Measurements from ENCODE around the gene CLIP3. TPM values are rescaled to one million over a fixed set of nuclear protein-coding genes. Genes with fewer than 3 reads are reported as not detected.

The CLIP3 gene
- total and polyA plus RNA-seq, 4 donors: 0.59 to 1.5 (median 0.80) TPM

GRCh38 chr19:36003284-36003683 is 29.4 kb downstream of the CLIP3 start:
- no peak for DNase-seq (ENCODE audit: low spot score)
- Histone ChIP-seq H3K4me1 (ENCODE audit: control insufficient read depth in 4 of 4, insufficient read depth in 4 of 4, low read length in 3 of 4) (peaks cover 9 to 35% (median 17%) of the 10 kb centered on the region in 4 donors), H3K27ac (ENCODE audit: low read depth in 1 of 2, low read length in 2 of 2) (no peak overlapping the region), H3K27me3 (ENCODE audit: control insufficient read depth in 4 of 4, insufficient read depth in 4 of 4, low read length in 3 of 4) (no peaks in the 10 kb centered on the region), H3K36me3 (ENCODE audit: control insufficient read depth in 4 of 4, insufficient read depth in 3 of 4, low read depth in 1 of 4, low read length in 3 of 4) (peaks cover 1 to 6% (median 3%) of the 10 kb centered on the region in 4 donors), H3K9ac (ENCODE audit: low read depth in 1 of 2, low read length in 2 of 2) (no peak overlapping the region), H3K4me3 (ENCODE audit: low read depth in 1 of 3, low read length in 3 of 3) (no peak overlapping the region), H3K9me3 (ENCODE audit: control insufficient read depth in 4 of 4, low read length in 3 of 4) (no peaks in the 10 kb centered on the region)
- no peak for TF ChIP-seq JUND (IDR thresholded peaks at IDR 0.05)
- no peak for TF ChIP-seq HNF4G (IDR thresholded peaks at IDR 0.05)
- no peak for TF ChIP-seq YY1 (IDR thresholded peaks at IDR 0.05)
- TF ChIP-seq FOXA1 (IDR thresholded peaks at IDR 0.05): no peak
- no peak for TF ChIP-seq CTCF (IDR thresholded peaks at IDR 0.05; ENCODE audit: low read depth, low read length, missing input control)
- TF ChIP-seq SP1 (IDR thresholded peaks at IDR 0.05): no peak
- no peak for TF ChIP-seq RAD21 (IDR thresholded peaks at IDR 0.05)
- no peak for TF ChIP-seq EGR1 (IDR thresholded peaks at IDR 0.05; ENCODE audit: low read depth in 2 of 2)
- no peak for TF ChIP-seq ZBTB33 (IDR thresholded peaks at IDR 0.05)
- TF ChIP-seq TAF1 (conservative IDR thresholded peaks at IDR 0.05): no peak
- TF ChIP-seq MAX (IDR thresholded peaks at IDR 0.05): no peak
- no peak for TF ChIP-seq RXRA (IDR thresholded peaks at IDR 0.05)
- no peak for TF ChIP-seq FOXA2 (IDR thresholded peaks at IDR 0.05)
- no peak for TF ChIP-seq HNF4A (conservative IDR thresholded peaks at IDR 0.05)
- TF ChIP-seq GABPA (IDR thresholded peaks at IDR 0.05 in 1 of 2, conservative IDR thresholded peaks at IDR 0.05 in 1 of 2): no peak
- TF ChIP-seq REST (IDR thresholded peaks at IDR 0.05): no peak
- no peak for TF ChIP-seq ATF3 (IDR thresholded peaks at IDR 0.05)
- 96% methylated on average over 4 of the region's 4 CpGs for WGBS

Data from liver (tissue), 9 donors.